Transverse colon (tissue), 4 donors: ENCODE measurements around the gene RPA3.

ENCODE experiments used
- CTCF ChIP-seq, 5 experiments: fragments of 200-600 bp in 3 of 5; fragments of 450-650 bp in 2 of 5; sonication (generic) in 3 of 5; IDR thresholded peaks; 1 replicate in 2 of 5; 2 replicates in 3 of 5; pipeline ENCODE4 v1.5.1; 2016 to 2017; ENCODE audit warnings: antibody characterized with exemption in 5 of 5, inconsistent platforms in 3 of 5, mild to moderate bottlenecking in 2 of 5, moderate library complexity in 1 of 5
- POLR2AphosphoS5 ChIP-seq, 3 donors: sonication (generic); formaldehyde crosslinking; IDR thresholded peaks; one replicate each; pipeline ENCODE4 v1.6.1; 2016; ENCODE audit warnings: antibody characterized with exemption in 3 of 3

GRCh38 chr7:7595451-7595850, 123.0 kb downstream of the RPA3 start:
- no peak for TF ChIP-seq POLR2AphosphoS5 (IDR thresholded peaks at IDR 0.05)
- peak; percentile 29 to 54 (median 41) for TF ChIP-seq CTCF (IDR thresholded peaks at IDR 0.05)
